ENCODE data around the gene SDK1.

Gene SDK1

GRCh38 chr7:3606436-3606835, 305.4 kb downstream of the SDK1 start:
- no peak for DNase-seq

GRCh38 chr7:3607847-3608246, 306.8 kb downstream of the SDK1 start:
- no peak for DNase-seq

- DNase-seq = no peak
These were observed 315.3 kb downstream of the SDK1 start for GRCh38 chr7:3616306-3616705.

- DNase-seq = no peak
These were observed 329.0 kb downstream of the SDK1 start for GRCh38 chr7:3630081-3630480.

- DNase-seq = no peak
These were observed 333.3 kb downstream of the SDK1 start for GRCh38 chr7:3634396-3634795.

GRCh38 chr7:3636131-3636860, 335.2 kb downstream of the SDK1 start:
- DNase-seq = no peak

GRCh38 chr7:3639253-3639652, 338.2 kb downstream of the SDK1 start:
- DNase-seq = no peak

- DNase-seq = no peak
These were observed 340.5 kb downstream of the SDK1 start for GRCh38 chr7:3641582-3641981.

GRCh38 chr7:3643091-3643490, 342.0 kb downstream of the SDK1 start:
- DNase-seq = no peak

GRCh38 chr7:3648276-3648675, 347.2 kb downstream of the SDK1 start:
- no peak for DNase-seq

- no peak for DNase-seq
These were observed 348.2 kb downstream of the SDK1 start for GRCh38 chr7:3649250-3649649.

GRCh38 chr7:3649678-3650440, 348.8 kb downstream of the SDK1 start:
- no peak for DNase-seq

- DNase-seq = peak; percentile 70
These were observed 349.8 kb downstream of the SDK1 start for GRCh38 chr7:3650844-3651243.

- no peak for DNase-seq
These were observed 354.6 kb downstream of the SDK1 start for GRCh38 chr7:3655635-3656034.

GRCh38 chr7:3657206-3657605, 356.2 kb downstream of the SDK1 start:
- no peak for DNase-seq

- DNase-seq = no peak
These were observed 367.7 kb downstream of the SDK1 start for GRCh38 chr7:3668743-3669142.

- DNase-seq = no peak
These were observed 369.8 kb downstream of the SDK1 start for GRCh38 chr7:3670898-3671297.

GRCh38 chr7:3673524-3673923, 372.5 kb downstream of the SDK1 start:
- no peak for DNase-seq

GRCh38 chr7:3678314-3678810, 377.3 kb downstream of the SDK1 start:
- no peak for DNase-seq

GRCh38 chr7:3682028-3682710, 381.1 kb downstream of the SDK1 start:
- DNase-seq = no peak

GRCh38 chr7:3683546-3684539, 382.8 kb downstream of the SDK1 start:
- DNase-seq = no peak

- no peak for DNase-seq
These were observed 387.0 kb downstream of the SDK1 start for GRCh38 chr7:3688071-3688470.
